ENCODE measurements around the gene SLC24A1.

Gene SLC24A1

DNA sequence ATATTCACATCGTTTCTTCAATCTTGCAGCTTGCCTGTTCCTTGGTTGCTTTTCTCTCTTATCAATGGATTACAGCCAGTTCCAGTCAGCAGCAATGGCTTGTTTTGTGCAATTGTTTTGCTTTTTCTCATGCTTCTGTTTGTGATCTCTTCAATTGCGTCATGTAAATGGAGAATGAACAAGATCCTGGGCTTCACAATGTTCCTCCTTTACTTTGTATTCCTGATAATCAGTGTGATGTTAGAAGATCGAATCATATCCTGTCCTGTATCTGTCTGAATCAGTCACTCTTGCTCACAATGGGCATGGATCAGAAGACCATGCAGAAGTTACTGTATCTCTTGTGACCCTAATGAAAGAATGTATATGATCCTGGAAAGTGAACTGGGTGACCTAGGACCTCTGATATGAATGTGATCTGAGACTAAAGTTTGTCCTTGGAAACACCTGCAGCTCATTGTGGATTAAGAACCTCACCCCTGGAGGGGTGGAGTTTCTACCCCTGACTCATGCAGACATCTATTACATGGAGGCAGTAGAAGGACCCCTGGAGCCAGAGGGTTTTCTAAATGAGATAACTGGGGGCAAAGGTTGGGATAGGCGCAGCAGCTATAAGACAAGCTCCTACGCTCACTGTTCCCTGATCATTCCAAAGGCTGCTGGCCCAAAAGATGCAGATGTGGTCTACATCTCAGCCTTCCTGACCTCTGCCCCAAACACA, 32.2 kb downstream of the SLC24A1 start:
- DNase-seq: no peak

DNA sequence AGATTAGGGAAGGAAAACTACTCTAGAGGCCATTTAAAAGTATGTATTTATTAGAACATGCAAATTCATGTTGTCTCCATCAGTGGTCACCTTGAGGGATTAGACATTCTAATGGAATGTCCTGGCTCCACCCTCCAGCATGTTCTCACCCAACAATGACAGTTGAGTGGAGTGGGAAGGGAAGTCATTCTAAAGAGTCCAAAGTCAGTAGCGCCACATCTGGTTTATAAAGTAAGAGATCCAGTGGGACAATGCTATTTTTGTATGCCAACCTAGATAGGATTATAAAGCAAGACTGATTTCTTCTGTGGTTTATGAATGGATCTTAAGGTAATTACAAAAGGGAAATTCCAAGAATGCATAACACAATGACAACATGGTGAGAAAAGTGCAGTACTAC, 33.3 kb downstream of the SLC24A1 start:
- no peak for DNase-seq

DNA sequence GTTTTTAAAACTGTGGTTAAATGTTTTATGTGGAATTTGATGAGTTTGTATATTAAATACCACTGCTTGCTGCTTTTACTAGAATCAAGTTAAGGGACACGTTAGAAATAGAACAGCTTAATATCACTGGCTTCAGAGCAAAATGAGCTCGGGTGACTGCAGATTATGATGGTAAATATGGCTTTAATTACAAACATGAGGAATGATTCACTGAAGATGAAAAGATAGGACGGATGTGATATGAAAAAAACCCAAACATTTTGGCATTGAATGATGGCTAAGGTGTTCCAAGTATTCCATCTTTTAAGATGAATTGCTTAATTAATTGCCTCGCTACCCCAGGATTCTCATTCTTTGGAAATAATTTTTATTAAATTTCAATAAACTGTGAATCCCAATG, 33.7 kb downstream of the SLC24A1 start:
- no peak for DNase-seq

- no peak for DNase-seq
Observed at GRCh38 chr15:65659502-65660052, 37.8 kb downstream of the SLC24A1 start.

GRCh38 chr15:65660927-65661326, 39.2 kb downstream of the SLC24A1 start:
- DNase-seq: no peak

GRCh38 chr15:65663521-65663920, 41.8 kb downstream of the SLC24A1 start:
- no peak for DNase-seq

GRCh38 chr15:65666257-65666656, 44.5 kb downstream of the SLC24A1 start:
- no peak for DNase-seq

DNA sequence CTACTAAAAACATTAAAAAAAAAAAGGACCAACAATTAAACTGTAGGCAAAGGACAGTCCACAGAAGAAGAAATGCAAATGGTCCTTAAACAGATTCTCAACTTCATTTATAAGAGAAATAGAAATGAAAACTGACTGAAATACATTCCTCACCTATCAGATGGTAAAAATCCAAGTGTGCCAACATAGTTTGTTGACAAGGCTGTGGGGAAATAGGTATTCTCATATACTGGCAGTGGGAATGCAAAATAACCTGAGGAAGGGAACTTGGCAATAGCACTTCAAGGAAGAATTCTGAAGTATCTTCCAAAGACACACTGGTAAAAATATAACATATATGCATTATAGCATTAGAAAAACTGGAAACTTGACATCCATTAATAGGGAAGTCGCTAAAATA, 53.8 kb downstream of the SLC24A1 start:
- DNase-seq: no peak

GRCh38 chr15:65676123-65676522, 54.4 kb downstream of the SLC24A1 start:
- no peak for DNase-seq

GRCh38 chr15:65680544-65680943, 58.8 kb downstream of the SLC24A1 start:
- DNase-seq: no peak

DNA sequence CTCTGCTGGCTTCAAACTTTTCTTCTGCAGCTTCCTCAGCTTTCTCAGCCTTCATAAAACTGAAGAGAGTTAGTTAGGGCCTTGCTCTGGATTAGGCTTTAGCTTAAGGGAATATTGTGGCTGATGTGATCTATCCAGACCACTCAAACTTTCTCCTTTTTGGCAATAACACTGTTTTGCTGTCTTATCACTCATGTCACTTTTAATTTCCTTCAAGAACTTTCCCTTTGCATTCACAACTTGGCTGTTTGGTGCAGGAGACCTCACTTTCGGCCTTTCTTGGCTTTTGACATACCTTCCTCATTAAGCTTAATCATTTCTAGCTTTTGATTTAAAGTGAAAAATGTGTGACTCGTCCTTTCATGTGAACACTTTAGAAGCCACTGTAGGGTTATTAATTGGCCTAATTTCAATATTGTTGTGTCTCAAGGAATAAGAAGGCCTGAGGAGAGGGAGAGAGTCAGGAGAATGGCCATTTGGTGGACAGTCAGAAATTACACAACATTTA, 60.7 kb downstream of the SLC24A1 start:
- no peak for DNase-seq

DNA sequence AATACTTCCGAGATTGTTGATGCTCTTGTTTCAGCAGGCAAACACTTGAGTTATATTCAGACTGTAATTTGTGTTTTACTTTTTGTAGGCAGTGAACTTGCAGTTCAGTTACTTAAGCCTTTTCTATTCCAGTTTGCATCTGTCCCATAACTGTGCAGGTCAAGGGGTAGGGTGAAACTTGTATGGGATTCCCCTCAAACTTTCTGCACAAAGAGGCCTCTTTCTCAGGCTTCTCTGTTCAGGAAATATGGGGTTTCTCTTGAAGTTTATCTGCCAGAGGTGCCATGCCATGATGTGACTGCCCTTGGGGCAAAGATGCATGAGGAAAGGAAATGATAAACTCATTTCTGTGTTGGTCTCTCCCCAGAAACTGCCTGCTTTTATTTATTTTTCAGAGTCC, 66.7 kb downstream of the SLC24A1 start:
- no peak for DNase-seq

GRCh38 chr15:65690173-65690572, 68.4 kb downstream of the SLC24A1 start:
- DNase-seq: no peak

DNA sequence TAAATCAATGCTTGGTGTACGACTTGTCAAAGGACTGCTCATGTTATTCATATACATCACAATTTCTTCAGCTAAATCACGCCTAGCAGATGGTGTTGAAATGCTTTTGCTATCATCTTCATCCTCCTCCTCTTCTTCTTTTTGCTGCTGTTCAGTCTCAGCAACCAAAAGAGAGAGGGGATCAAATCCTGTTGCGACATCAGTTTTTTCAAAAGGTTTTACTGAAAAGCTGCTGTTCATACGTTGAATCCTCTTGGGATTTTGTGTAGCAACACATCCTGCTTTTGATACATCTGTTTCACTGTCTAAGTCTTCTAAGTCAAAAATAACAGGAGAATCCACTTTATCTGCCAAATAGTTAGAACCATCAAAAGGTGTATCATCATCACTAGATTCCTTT, 69.0 kb downstream of the SLC24A1 start:
- DNase-seq: no peak

DNA sequence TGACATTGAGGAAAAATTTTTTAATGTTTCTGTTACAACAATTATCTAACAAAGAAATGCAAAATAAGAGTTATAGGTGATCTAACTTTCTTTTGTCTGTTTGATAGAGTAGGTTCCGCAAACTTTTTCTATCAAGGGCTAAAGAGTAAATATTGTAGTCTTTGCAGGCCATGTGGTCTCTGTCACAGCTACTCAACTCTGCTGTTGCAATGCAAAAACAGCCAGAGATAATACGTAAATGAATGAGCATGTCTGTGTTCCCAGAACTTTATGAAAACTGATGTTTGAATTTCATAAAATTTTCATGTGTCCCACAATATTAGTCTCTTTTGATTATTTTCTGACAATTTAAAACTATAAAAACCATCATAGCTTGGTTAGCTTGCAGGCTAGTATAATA, 73.3 kb downstream of the SLC24A1 start:
- no peak for DNase-seq

Measured in SHP77 (cell line).